ENCODE measurements around the gene ACOT7.

DNA sequence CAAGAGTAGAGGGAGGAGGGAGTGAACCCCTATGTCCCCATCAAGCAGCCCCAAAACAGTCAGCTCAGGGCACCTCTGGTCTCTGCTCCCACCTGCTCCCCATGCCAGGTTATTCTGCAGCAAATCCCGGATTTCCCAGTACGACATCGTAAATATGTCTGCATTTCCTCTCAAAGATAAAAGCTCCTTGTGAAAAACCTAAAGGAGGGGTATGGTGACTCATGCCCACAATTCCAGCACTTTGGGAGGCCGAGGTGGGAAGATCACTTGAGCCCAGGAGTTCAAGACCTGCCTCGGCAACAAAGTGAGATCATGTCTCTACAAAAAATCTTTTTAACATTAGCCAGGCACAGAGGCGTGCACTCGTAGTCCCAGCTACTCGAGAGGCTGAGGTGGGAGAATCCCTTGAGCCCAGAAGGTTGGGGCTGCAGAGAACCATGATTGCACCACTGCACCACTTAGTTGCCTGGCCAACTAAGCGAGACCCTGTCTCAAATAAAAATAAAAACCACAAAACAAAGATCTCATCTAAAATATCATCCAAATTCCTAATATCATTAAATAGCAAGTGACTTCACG lies 7.1 kb downstream of the ACOT7 start:
- no peak for TF ChIP-seq EZH2 (IDR thresholded peaks at IDR 0.05)
- no peak for TF ChIP-seq POLR2AphosphoS5 (IDR thresholded peaks at IDR 0.05; ENCODE audit: borderline replicate concordance, low read depth, low read length)
